H9 (cell line): ENCODE measurements around the gene BOD1. TPM values are rescaled to one million over a fixed set of nuclear protein-coding genes. Genes with fewer than 3 reads are reported as not detected.

Experiments used
- DNase-seq: peaks from one replicate; pipeline ENCODE4 v3.0.0-alpha.2; 2017
- H2AFZ ChIP-seq: one replicate; pipeline ENCODE4 v1.6.1; 2013; ENCODE audit warnings: mild to moderate bottlenecking, low read length, control low read depth, moderate library complexity
- H2AK5ac ChIP-seq: 2 replicates; pipeline ENCODE4 v1.6.1; 2013; ENCODE audit warnings: low read length, control low read depth, mixed read lengths; ENCODE audit not compliant: insufficient read length
- H2BK120ac ChIP-seq: one replicate; pipeline ENCODE4 v1.6.1; 2013; ENCODE audit warnings: low read depth, mild to moderate bottlenecking, low read length, control low read depth, inconsistent platforms; ENCODE audit not compliant: poor library complexity, severe bottlenecking
- H2BK12ac ChIP-seq: 2 replicates; pipeline ENCODE4 v1.6.1; 2013; ENCODE audit warnings: low read length, control low read depth, mixed read lengths, low read depth; ENCODE audit not compliant: insufficient read length
- H2BK15ac ChIP-seq: 2 replicates; pipeline ENCODE4 v1.6.1; 2013; ENCODE audit warnings: low read depth, low read length, control low read depth
- H2BK20ac ChIP-seq: one replicate; pipeline ENCODE4 v1.6.1; 2013; ENCODE audit warnings: low read depth, mild to moderate bottlenecking, low read length, control low read depth, inconsistent platforms; ENCODE audit not compliant: poor library complexity, severe bottlenecking
- H2BK5ac ChIP-seq: 2 replicates; pipeline ENCODE4 v1.6.1; 2013; ENCODE audit warnings: low read length, control low read depth, mixed read lengths; ENCODE audit not compliant: insufficient read length
- H3K14ac ChIP-seq: 2 replicates; pipeline ENCODE4 v1.6.1; 2013; ENCODE audit warnings: low read length, control low read depth; ENCODE audit not compliant: insufficient read depth
- H3K18ac ChIP-seq: 2 replicates; pipeline ENCODE4 v1.6.1; 2013; ENCODE audit warnings: low read depth, mild to moderate bottlenecking, mixed read lengths, low read length, control low read depth; ENCODE audit not compliant: insufficient read length
- H3K23ac ChIP-seq: 2 replicates; pipeline ENCODE4 v1.6.1; 2013; ENCODE audit warnings: low read length, control low read depth, mixed read lengths, low read depth; ENCODE audit not compliant: insufficient read length
- H3K23me2 ChIP-seq: 2 replicates; pipeline ENCODE4 v1.6.1; 2013; ENCODE audit warnings: low read depth, mild to moderate bottlenecking, mixed read lengths, low read length, control low read depth; ENCODE audit not compliant: insufficient read length, poor library complexity, severe bottlenecking
- H3K27ac ChIP-seq: 2 replicates; pipeline ENCODE4 v1.5.1; 2013; ENCODE audit warnings: low read length, control low read depth, mixed read lengths, low read depth; ENCODE audit not compliant: insufficient read length
- H3K27me3 ChIP-seq: 2 replicates; pipeline ENCODE4 v1.6.1; 2013; ENCODE audit warnings: low read length, control low read depth, inconsistent platforms; ENCODE audit not compliant: insufficient read depth
- H3K4ac ChIP-seq: 2 replicates; pipeline ENCODE4 v1.6.1; 2013; ENCODE audit warnings: low read depth, mild to moderate bottlenecking, control low read depth, inconsistent platforms, low read length, moderate library complexity
- H3K4me1 ChIP-seq: 2 replicates; pipeline ENCODE4 v1.6.1; 2013; ENCODE audit warnings: low read length, control low read depth, inconsistent platforms; ENCODE audit not compliant: insufficient read depth
- H3K4me2 ChIP-seq: 2 replicates; pipeline ENCODE4 v1.6.1; 2013; ENCODE audit warnings: low read length, control low read depth, mixed read lengths; ENCODE audit not compliant: insufficient read length, insufficient read depth
- H3K56ac ChIP-seq: 2 replicates; pipeline ENCODE4 v1.6.1; 2013; ENCODE audit warnings: low read depth, mild to moderate bottlenecking, mixed read lengths, low read length, control low read depth; ENCODE audit not compliant: insufficient read length
- H3K79me1 ChIP-seq: 2 replicates; pipeline ENCODE4 v1.6.1; 2013; ENCODE audit warnings: low read depth, mild to moderate bottlenecking, moderate library complexity, low read length, control low read depth, inconsistent platforms; ENCODE audit not compliant: insufficient read depth, poor library complexity, severe bottlenecking
- H3K79me2 ChIP-seq: 2 replicates; pipeline ENCODE4 v1.6.1; 2013; ENCODE audit warnings: low read length, control low read depth, inconsistent platforms; ENCODE audit not compliant: insufficient read depth
- H3K9ac ChIP-seq: 2 replicates; pipeline ENCODE4 v1.6.1; 2013; ENCODE audit warnings: low read length, control low read depth, mixed read lengths; ENCODE audit not compliant: insufficient read length; ENCODE audit errors: extremely low read depth
- H3K9me3 ChIP-seq: one replicate; pipeline ENCODE4 v1.6.1; 2013; ENCODE audit warnings: low read depth, low read length, inconsistent platforms; ENCODE audit not compliant: control insufficient read depth
- H3T11ph ChIP-seq: one replicate; pipeline ENCODE4 v1.6.1; 2013; ENCODE audit warnings: mild to moderate bottlenecking, low read length, control low read depth, inconsistent platforms
- H4K20me1 ChIP-seq: one replicate; pipeline ENCODE4 v1.6.1; 2013; ENCODE audit not compliant: control insufficient read depth, insufficient read length, insufficient read depth
- H4K5ac ChIP-seq: 2 replicates; pipeline ENCODE4 v1.6.1; 2013; ENCODE audit warnings: low read depth, mild to moderate bottlenecking, mixed read lengths, low read length, control low read depth; ENCODE audit not compliant: insufficient read length
- H4K8ac ChIP-seq: replicated peaks from 2 replicates; pipeline ENCODE4 v1.6.1; 2013; ENCODE audit warnings: low read length, control low read depth, mixed read lengths, low read depth; ENCODE audit not compliant: insufficient read length
- H4K91ac ChIP-seq: 2 replicates; pipeline ENCODE4 v1.6.1; 2013; ENCODE audit warnings: low read depth, mild to moderate bottlenecking, moderate library complexity, mixed read lengths, low read length, control low read depth; ENCODE audit not compliant: insufficient read length
- H3K27ac Mint-ChIP-seq, 3 experiments: 2 replicates in 2 of 3; 3 replicates in 1 of 3; pipeline ENCODE4 v1.8.0; 2020 to 2021; ENCODE audit warnings: mixed read lengths in 3 of 3, mild to moderate bottlenecking in 1 of 3, moderate library complexity in 1 of 3
- H3K27me3 Mint-ChIP-seq: 2 replicates; pipeline ENCODE4 v1.8.0; 2021; ENCODE audit warnings: low read depth, mild to moderate bottlenecking, moderate library complexity, mixed read lengths
- H3K36me3 Mint-ChIP-seq, 3 experiments: 2 replicates in 2 of 3; 3 replicates in 1 of 3; pipeline ENCODE4 v1.8.0; 2020 to 2021; ENCODE audit warnings: low read depth in 3 of 3, mixed read lengths in 3 of 3; ENCODE audit not compliant: insufficient read depth in 1 of 3
- H3K4me1 Mint-ChIP-seq, 2 experiments: 2 replicates each; pipeline ENCODE4 v1.8.0; 2020; ENCODE audit warnings: mixed read lengths in 2 of 2
- H3K4me3 Mint-ChIP-seq, 2 experiments: 2 replicates in 1 of 2; 3 replicates in 1 of 2; pipeline ENCODE4 v1.8.0; 2020 to 2021; ENCODE audit warnings: mild to moderate bottlenecking in 2 of 2, mixed read lengths in 2 of 2, moderate library complexity in 1 of 2
- H3K9me3 Mint-ChIP-seq, 2 experiments: 2 replicates in 1 of 2; 3 replicates in 1 of 2; pipeline ENCODE4 v1.8.0; 2020; ENCODE audit warnings: mild to moderate bottlenecking in 2 of 2, mixed read lengths in 2 of 2, moderate library complexity in 1 of 2
- CTCF ChIP-seq: fragments of 200-600 bp; sonication (generic); conservative IDR thresholded peaks from 3 replicates; pipeline ENCODE4 v1.8.0; 2021; ENCODE audit warnings: antibody characterized with exemption, mild to moderate bottlenecking
- WGBS: extraction: QIAGEN DNeasy Blood & Tissue Kit; methylation state at CpG from one replicate; pipeline ENCODE4 v1.1.7; 2013; ENCODE audit warnings: missing lambda C conversion rate, low lambda C conversion rate, mixed read lengths; ENCODE audit not compliant: insufficient read length; ENCODE audit errors: extremely low coverage; 5-methylcytosine and 5-hydroxymethylcytosine counted together
- total RNA-seq: library from RNA; stranded (reverse); gene quantifications from 2 replicates; pipeline ENCODE4 v1.2.1, GENCODE V29; 2021

The BOD1 gene
- total RNA-seq, 1 experiment from 2014 or later = 121 TPM

DNA sequence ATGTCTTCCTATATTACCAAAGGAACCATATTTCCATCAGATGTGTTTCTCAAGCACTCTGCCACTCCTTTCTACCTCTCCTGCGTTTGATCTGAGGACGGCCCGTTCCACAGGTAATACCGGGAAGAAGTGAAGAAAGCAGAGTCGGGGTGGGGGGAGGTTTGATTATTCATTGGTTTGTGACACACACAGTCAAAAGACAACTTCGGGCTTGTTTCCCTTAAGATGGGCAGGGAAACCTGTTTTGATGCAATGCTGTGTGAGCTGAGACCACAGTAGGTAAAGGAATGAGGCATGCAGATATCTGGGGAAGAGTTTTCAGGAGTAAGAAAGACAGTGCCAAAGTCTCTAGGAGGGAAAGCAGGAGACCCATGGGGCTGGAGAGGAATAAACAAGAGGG, 54.0 kb downstream of the BOD1 start:
- Mint-ChIP-seq H3K36me3 (peaks cover 0 to 22% (median 1%) of the 10 kb centered on the region in 3 experiments; a peak in 4 of 7 replicates), H3K27ac (no peak overlapping the region), H3K4me1 (peaks cover 2 to 5% of the 10 kb centered on the region in 2 experiments), H3K27me3 (peaks cover 5% of the 10 kb centered on the region), H3K9me3 (peaks cover 12 to 19% of the 10 kb centered on the region in 2 experiments), H3K4me3 (no peak overlapping the region)
- no peak overlapping the region for H2BK5ac ChIP-seq
- no peaks in the 10 kb centered on the region for H3K9me3 ChIP-seq
- no peak for TF ChIP-seq CTCF
- no peak overlapping the region for H4K91ac ChIP-seq
- H3K23me2 ChIP-seq = no peaks in the 10 kb centered on the region
- H3K4ac ChIP-seq = no peak overlapping the region
- H3K79me2 ChIP-seq = no peaks in the 10 kb centered on the region
- H3K23ac ChIP-seq = no peak overlapping the region
- H3K14ac ChIP-seq = no peak overlapping the region
- H2AK5ac ChIP-seq = no peak overlapping the region
- H4K8ac ChIP-seq = no peak overlapping the region
- no peak overlapping the region for H3K27ac ChIP-seq
- H4K5ac ChIP-seq = no peak overlapping the region
- no peak overlapping the region for H2BK12ac ChIP-seq
- H3K79me1 ChIP-seq = no peaks in the 10 kb centered on the region
- H2BK120ac ChIP-seq = no peak overlapping the region
- no peak overlapping the region for H3K18ac ChIP-seq
- H3K27me3 ChIP-seq = no peaks in the 10 kb centered on the region
- DNase-seq = no peak
- no peaks in the 10 kb centered on the region for H3K4me1 ChIP-seq
- H4K20me1 ChIP-seq = no peaks in the 10 kb centered on the region
- H2BK15ac ChIP-seq = no peak overlapping the region
- H3K56ac ChIP-seq = no peak overlapping the region
- H3T11ph ChIP-seq = no peak overlapping the region
- no peak overlapping the region for H2BK20ac ChIP-seq
- WGBS = no CpG with 5 or more reads among the region's 6 CpGs
- no peak overlapping the region for H2AFZ ChIP-seq
- no peak overlapping the region for H3K9ac ChIP-seq
- no peak overlapping the region for H3K4me2 ChIP-seq
